H1 (cell line): ENCODE data around the gene TOMM22. TPM values are rescaled to one million over a fixed set of nuclear protein-coding genes. Genes with fewer than 3 reads are reported as not detected.

Experiments used
- EZH2 ChIP-seq: fragments of 200-600 bp; sonication (generic); IDR thresholded peaks from 2 replicates; pipeline ENCODE4 v1.7.1; 2012; ENCODE audit warnings: low read depth, mild to moderate bottlenecking, moderate library complexity, low read length, inconsistent platforms; ENCODE audit not compliant: severe bottlenecking
- JUN ChIP-seq: IDR thresholded peaks from 2 replicates; pipeline ENCODE4 v1.6.1; 2011; ENCODE audit warnings: low read depth, mild to moderate bottlenecking, improper control_type of control experiment, low read length
- JUND ChIP-seq: IDR thresholded peaks from 2 replicates; pipeline ENCODE4 v1.6.1; 2011; ENCODE audit warnings: mild to moderate bottlenecking, improper control_type of control experiment, low read length
- MAFK ChIP-seq: IDR thresholded peaks from 2 replicates; pipeline ENCODE4 v1.6.1; 2012; ENCODE audit warnings: low read depth, mild to moderate bottlenecking, improper control_type of control experiment, low read length
- SIRT6 ChIP-seq: IDR thresholded peaks from one replicate; pipeline ENCODE4 v1.7.1; 2012; ENCODE audit warnings: low read length, inconsistent platforms
- TAF1 ChIP-seq: IDR thresholded peaks from 2 replicates; pipeline ENCODE4 v1.6.1; 2011; ENCODE audit warnings: mild to moderate bottlenecking, low read depth, low read length
- TAF7 ChIP-seq: optimal IDR thresholded peaks from 2 replicates; pipeline ENCODE3; 2011; ENCODE audit warnings: low read depth, mild to moderate bottlenecking, inconsistent platforms, low read length, moderate library complexity, borderline replicate concordance
- polyA plus RNA-seq, 7 experiments: library from polyadenylated mRNA; depleted of rRNA in 3 of 7; stranded (reverse) in 5 of 7; unstranded in 2 of 7; fragments of >200 nt in 5 of 7; fragments of 200-250 nt in 2 of 7; gene quantifications; 1 replicate in 5 of 7; 2 replicates in 1 of 7; 4 replicates in 1 of 7; pipeline versions ENCODE4 v1.2.1 to v1.2.3, GENCODE V29; 2011 to 2013; ENCODE audit warnings: missing spikeins in 2 of 7, mixed read lengths in 2 of 7
- total RNA-seq: library from RNA; stranded (reverse); fragmentation: NEBNext Ultra II Directional; extraction: Animal tissue kit (Norgen Biotek cat#: 25700); gene quantifications from 2 replicates; pipeline ENCODE4 v1.2.1, GENCODE V29; 2021

The TOMM22 gene
- total and polyA plus RNA-seq, 2 of the 8 experiments (the other 6 are each of a cell fraction or from before 2014, with no cell fraction given) = 84.0 to 125 TPM

DNA sequence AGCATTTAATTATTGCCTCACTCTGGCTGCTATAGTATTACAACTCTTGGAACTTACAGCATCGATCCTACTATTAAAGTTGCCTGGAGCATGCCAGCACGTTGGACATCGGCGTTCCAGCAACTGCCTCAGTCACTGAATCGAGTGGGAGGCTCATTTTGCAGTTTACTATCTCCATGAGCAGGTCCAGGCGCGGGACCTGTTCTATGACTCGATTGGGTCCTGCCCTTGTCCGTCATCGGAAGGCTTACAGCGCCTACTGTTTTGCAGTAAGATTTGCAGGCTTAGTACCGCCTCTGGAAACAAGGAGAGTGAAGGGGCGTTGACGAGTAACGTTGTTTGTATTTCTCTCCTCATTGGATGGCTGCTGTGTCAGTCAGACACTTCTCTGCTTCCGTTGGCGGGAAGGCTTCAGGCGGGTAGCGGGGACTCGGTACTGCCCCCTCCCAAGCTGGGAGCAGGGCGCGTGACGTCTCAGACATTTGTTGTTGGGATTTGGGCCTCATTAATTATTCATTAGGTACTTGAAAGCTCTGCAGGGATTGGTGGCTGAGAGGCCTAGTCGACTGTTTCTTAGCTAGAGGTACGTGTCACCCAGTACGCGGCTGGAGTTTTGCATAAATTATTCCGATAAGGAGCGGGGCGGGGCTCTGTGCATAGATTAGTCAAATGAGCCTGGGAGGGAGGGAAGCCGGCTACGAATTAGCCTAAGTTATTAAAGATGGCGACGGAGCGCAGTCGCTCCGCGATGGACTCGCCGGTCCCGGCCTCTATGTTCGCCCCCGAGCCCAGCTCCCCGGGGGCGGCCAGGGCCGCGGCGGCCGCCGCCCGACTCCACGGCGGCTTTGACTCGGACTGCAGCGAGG lies 23.7 kb downstream of the TOMM22 start, which contains the start of gene GTPBP1 (continued):
- TF ChIP-seq TAF1 (peak; percentile 94), TAF7 (peak; percentile 79), MAFK (no peak; the same call in 1 of the 2 replicates), EZH2 (no peak), JUND (peak; percentile 38; the same call in 1 of the 2 replicates), SIRT6 (no peak), JUN (no peak)
